CD4-positive, alpha-beta T cell treated with Interleukin-15 for 4 hours (primary cell): ENCODE measurements around the gene OSBPL10.

ENCODE experiments used
- DNase-seq: peaks from one replicate; pipeline ENCODE4 v3.0.0-alpha.2; 2020; ENCODE audit warnings: low spot score

The OSBPL10 gene

DNA sequence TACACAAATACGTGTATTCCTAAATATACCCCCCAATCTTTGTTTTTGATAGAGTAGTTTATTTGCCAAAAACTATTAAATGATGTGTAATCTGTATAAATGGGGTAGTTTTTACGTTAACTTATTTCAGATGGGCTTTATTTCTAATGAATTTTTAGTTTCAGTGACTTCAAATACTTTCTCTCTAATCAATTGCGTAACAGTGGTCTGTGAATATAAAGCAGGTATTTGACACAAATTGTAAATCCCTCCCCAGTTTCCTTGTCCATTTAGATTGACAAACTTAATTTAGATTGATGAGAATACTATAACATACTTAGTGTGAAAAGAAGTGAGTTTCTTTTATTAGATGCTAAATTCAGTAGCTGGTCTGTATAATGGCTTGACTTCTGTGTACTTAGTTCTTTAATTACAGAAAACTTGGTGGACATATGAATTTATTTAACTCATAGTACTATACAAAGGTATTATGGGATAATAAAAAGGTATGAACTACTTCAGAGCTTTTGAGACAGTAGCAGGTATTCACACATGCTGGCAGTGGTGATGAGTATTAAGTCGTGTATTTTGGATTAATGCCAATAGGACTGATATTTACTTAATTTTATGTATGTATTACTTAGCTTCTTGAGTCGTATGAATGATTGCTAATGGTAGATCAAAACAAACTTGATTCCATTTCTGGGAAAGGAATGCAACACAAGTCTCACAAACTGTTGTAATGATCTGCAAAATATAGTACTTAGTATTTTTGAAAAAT lies 366.7 kb downstream of the OSBPL10 start:
- DNase-seq = no peak

DNA sequence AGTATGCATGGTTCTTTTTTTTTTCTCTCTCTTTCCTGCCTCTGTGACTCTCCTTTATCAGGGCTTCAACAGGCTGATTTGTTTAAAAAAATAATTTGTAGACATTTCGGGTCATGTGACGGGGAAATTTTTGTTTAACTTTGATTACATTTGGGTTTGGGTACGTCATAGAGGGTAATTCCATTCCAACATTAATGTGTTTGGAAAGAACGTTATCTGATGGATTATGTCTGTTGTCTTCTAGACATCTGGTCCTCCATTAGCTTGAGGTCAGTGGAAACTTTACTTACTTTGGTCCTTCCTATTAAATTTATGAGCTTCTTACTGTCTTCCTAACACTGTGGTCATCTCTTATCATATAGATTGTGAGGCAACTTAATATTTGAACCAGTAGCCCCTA lies 367.4 kb downstream of the OSBPL10 start:
- DNase-seq = no peak

DNA sequence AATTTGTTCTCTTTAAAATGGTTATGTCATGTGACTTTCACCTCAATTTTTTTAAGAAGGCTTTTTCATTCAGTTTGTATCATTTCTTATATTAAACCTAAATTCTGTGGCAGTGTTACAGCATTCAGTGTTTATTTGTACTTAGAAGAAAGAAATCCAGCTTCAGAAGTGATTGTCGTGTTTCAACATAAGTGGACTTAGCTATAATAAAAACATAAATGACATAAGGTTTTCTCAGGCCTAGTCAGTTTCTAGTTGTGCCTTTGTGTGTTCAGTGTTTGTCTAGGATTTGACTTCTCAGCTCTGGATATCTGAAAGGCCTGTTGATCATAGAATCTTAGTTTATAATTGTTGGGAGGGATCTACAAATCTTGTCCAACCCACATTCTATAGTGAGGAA lies 367.9 kb downstream of the OSBPL10 start:
- no peak for DNase-seq
